Activated CD8-positive, alpha-beta T cell treated with anti-CD3 and anti-CD28 coated beads, Interleukin-2, amount 10 ng/mL, durations not matched to agents 7 days and 5 days (primary cell): ENCODE measurements around the gene KRTAP12-2. TPM values are rescaled to one million over a fixed set of nuclear protein-coding genes. Genes with fewer than 3 reads are reported as not detected.

Experiments used
- ATAC-seq: fragments of 150-1000 bp; cut with Tn5 transposase; one replicate; pipeline ENCODE4 v1.10.0; 2021; ENCODE audit warnings: moderate library complexity
- CTCF ChIA-PET: fragments of 350-600 bp; sonication (Branson Sonifier 250); formaldehyde crosslinking; loops from one replicate; lab custom pipeline; 2021; ENCODE audit warnings: antibody characterized with exemption; lab: Charles Lee
- POLR2A ChIA-PET: fragments of 350-600 bp; sonication (Branson Sonifier 250); formaldehyde crosslinking; loops from one replicate; lab custom pipeline; 2021; ENCODE audit warnings: antibody characterized with exemption; lab: Charles Lee
- DNase-seq: peaks from one replicate; pipeline ENCODE4 v3.0.0-alpha.2; 2020
- H3K27ac Mint-ChIP-seq: one replicate; pipeline ENCODE4 v1.8.0; 2021; ENCODE audit warnings: mild to moderate bottlenecking, mixed read lengths
- H3K27me3 Mint-ChIP-seq: one replicate; pipeline ENCODE4 v1.8.0; 2021; ENCODE audit warnings: low read depth, mixed read lengths
- H3K36me3 Mint-ChIP-seq: one replicate; pipeline ENCODE4 v1.8.0; 2021; ENCODE audit warnings: low read depth, mixed read lengths
- H3K4me1 Mint-ChIP-seq: one replicate; pipeline ENCODE4 v1.8.0; 2021; ENCODE audit warnings: low read depth, mixed read lengths
- H3K4me3 Mint-ChIP-seq: one replicate; pipeline ENCODE4 v1.8.0; 2021; ENCODE audit warnings: mild to moderate bottlenecking, mixed read lengths
- H3K9me3 Mint-ChIP-seq: one replicate; pipeline ENCODE4 v1.8.0; 2022; ENCODE audit warnings: mixed read lengths; ENCODE audit not compliant: insufficient read depth
- total RNA-seq, 2 experiments: library from RNA; stranded (reverse); gene quantifications; one replicate each; pipeline ENCODE4 v1.2.3, GENCODE V29; 2021

Gene KRTAP12-2
- total RNA-seq, 2 experiments from 2014 or later: not detected

GRCh38 chr21:44708866-44709425 lies 42.2 kb upstream of the KRTAP12-2 start:
- H3K9me3 Mint-ChIP-seq: peaks cover 11% of the 10 kb centered on the region
- H3K4me1 Mint-ChIP-seq: peaks cover 10% of the 10 kb centered on the region
- no peak for DNase-seq
- no peak overlapping the region for H3K4me3 Mint-ChIP-seq
- H3K27ac Mint-ChIP-seq: no peak overlapping the region
- peaks cover 13% of the 10 kb centered on the region for H3K36me3 Mint-ChIP-seq
- no peak for ATAC-seq
- POLR2A ChIA-PET: no interaction called here
- CTCF ChIA-PET: interaction anchor here (1.2 kb wide), 1 partner anchor 85 kb away, joined by 6 read pairs; no protein-coding TSS in a partner anchor
- peaks cover 78% of the 10 kb centered on the region for H3K27me3 Mint-ChIP-seq

DNA sequence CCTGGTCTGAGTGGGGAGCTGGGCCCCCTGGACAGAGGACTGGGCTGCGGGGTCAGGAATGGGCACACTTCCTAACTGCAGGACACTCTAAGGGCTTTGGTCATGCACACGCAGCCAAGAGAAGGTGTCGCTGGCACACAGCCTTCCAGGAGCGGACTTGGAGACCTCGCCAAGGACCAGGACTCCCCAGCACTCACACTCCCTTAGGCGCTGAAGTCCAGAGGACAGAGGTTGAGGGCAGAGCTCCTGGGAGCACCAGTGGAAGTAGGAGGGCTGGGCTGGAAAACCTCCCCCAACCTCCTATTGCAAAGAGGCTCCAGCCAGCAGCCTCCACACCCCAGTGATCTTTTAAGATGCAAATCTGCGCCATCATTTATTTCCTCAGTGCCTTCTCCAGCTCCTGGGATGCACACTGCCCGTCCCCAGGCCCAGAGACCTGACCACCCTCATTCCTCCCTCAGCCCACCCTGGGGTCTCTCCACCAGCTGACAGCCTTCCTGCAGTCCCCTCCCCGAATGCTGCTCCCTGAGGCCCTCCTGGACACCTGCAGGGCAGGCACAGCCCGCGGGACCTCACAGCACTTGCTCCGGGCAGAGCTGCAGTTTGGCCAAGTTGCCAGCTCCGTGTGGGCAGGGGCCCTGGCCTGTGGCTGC lies 41.6 kb upstream of the KRTAP12-2 start:
- Mint-ChIP-seq H3K4me3 (no peak overlapping the region), H3K36me3 (peaks cover 13% of the 10 kb centered on the region), H3K4me1 (peaks cover 10% of the 10 kb centered on the region), H3K9me3 (peaks cover 11% of the 10 kb centered on the region), H3K27ac (no peak overlapping the region), H3K27me3 (peaks cover 73% of the 10 kb centered on the region)
- POLR2A ChIA-PET: no interaction called here
- CTCF ChIA-PET: interaction anchor here (1.2 kb wide), 1 partner anchor 85 kb away, joined by 6 read pairs; no protein-coding TSS in a partner anchor
- DNase-seq (no peak), ATAC-seq (no peak)

DNA sequence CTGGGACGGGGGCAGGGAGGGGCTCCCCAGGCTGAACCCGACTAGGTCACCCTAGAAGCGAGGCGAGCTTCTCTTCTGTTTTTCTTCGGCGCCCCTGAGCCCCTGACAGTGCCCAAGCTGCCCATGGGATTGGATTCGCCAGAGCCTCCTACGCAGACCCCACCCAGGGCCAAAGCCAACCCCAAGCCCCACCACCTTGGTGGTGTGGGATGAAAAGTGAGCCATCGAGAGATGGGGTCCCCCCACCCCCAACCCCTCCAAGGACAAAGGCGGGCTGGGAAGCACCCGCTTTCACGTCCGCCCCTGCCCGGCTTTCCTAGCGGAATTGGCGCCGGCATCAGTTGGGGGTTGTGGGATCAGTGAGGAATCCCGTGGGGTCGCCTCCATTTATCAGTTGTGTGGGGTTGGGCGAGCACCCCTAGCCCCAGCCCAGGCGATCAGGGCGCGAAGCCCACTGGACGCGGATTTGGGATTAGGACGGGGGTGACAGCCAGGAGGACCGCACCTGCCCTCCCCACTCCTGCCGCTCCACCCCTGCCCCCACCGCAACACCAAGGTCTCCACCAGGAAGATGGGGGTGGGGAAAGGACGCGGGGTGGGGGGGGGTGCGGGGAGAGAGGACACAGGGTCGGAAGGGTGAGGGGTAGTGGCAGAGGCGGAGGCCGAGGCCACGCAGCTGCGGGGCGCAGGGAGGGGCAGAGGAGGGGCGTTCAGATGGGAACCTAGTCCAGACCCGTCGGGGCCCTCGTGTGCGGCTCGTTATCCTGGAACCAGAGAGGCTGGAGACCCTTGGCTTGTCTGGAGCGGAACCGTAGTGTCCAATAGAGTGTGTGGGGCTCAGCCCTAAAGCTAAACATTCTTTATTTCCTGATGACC lies 40.2 kb upstream of the KRTAP12-2 start:
- DNase-seq (no peak), ATAC-seq (no peak)
- CTCF ChIA-PET: no interaction called here
- POLR2A ChIA-PET: no interaction called here
- H3K4me3 Mint-ChIP-seq: no peak overlapping the region
- H3K36me3 Mint-ChIP-seq: peaks cover 13% of the 10 kb centered on the region
- peaks cover 11% of the 10 kb centered on the region for H3K9me3 Mint-ChIP-seq
- H3K27me3 Mint-ChIP-seq: peaks cover 72% of the 10 kb centered on the region
- H3K27ac Mint-ChIP-seq: no peak overlapping the region
- peaks cover 10% of the 10 kb centered on the region for H3K4me1 Mint-ChIP-seq

- ATAC-seq (no peak), DNase-seq (no peak)
- Mint-ChIP-seq H3K36me3 (peaks cover 13% of the 10 kb centered on the region), H3K4me1 (peaks cover 6% of the 10 kb centered on the region), H3K27ac (no peak overlapping the region), H3K9me3 (peaks cover 11% of the 10 kb centered on the region), H3K27me3 (peaks cover 72% of the 10 kb centered on the region), H3K4me3 (no peak overlapping the region)
- POLR2A ChIA-PET: no interaction called here
- CTCF ChIA-PET: no interaction called here
Measured at GRCh38 chr21:44706026-44706705, 39.4 kb upstream of the KRTAP12-2 start.

DNA sequence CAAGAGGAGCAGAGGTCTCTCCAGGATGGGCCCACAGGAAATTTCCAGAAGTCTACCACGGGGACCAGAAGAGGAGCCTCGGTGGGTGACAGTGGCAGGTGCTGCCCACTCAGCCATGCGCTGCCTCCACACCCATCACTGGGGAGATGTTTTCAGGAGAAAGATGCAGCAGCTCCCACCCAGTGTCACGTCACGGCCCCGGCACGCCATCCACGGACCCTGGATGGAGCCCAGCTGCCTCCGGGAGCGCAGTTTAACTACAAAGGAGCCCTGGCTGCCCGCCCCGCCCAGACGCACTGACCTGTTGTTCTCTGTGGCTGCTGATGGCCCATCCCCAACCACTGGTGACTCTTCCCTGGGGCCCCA lies 37.9 kb upstream of the KRTAP12-2 start:
- Mint-ChIP-seq H3K27me3 (peaks cover 70% of the 10 kb centered on the region), H3K4me1 (peaks cover 5% of the 10 kb centered on the region), H3K9me3 (peaks cover 11% of the 10 kb centered on the region), H3K36me3 (peaks cover 13% of the 10 kb centered on the region), H3K4me3 (no peak overlapping the region), H3K27ac (no peak overlapping the region)
- ChIA-PET CTCF (no interaction called here), POLR2A (no interaction called here)
- DNase-seq: no peak
- ATAC-seq: no peak

- ChIA-PET POLR2A (no interaction called here), CTCF (no interaction called here)
- H3K36me3 Mint-ChIP-seq: peaks cover 13% of the 10 kb centered on the region
- H3K27me3 Mint-ChIP-seq: peaks cover 66% of the 10 kb centered on the region
- DNase-seq (peak; percentile 17), ATAC-seq (no peak)
- no peak overlapping the region for H3K4me3 Mint-ChIP-seq
- H3K9me3 Mint-ChIP-seq: peaks cover 11% of the 10 kb centered on the region
- no peak overlapping the region for H3K27ac Mint-ChIP-seq
- H3K4me1 Mint-ChIP-seq: no peaks in the 10 kb centered on the region
Measured at GRCh38 chr21:44703731-44704635, 37.3 kb upstream of the KRTAP12-2 start.

DNA sequence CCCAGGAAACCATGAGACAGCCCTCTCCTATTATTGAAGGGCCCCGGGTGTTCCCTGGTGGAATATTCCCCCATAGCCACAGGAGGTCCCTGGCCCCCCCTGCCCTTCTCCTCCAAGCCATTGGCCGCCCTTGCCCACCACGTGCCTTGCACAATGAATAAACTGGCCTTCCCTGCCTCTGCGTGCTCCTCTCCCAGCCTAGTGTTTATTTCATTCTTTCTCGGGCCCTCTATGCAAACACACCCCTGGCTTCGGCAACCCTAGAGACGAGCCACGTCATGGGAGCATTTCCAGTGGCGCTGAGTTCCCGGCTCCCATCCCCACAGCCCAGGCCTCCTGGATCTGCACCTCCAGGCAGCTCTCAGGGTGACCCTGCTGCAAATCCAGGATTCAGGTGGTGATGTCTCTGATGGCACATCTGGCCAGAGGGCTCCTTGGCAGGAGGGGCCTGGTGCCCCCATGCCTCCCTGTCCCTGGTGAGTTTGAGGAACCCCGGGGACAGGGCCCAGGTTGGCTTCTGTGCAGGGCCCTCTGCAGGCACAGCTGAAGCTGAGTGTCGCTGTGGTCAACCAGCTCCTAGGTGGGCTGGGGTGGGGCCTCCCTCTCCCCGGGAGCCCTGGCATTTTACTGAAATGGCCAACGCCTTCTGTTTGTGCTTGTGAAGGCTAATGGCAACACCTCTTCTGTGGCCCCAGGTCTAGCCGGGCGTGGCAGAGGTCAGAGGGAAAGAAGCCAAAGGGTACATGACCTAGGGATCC lies 36.4 kb upstream of the KRTAP12-2 start:
- Mint-ChIP-seq H3K27me3 (peaks cover 65% of the 10 kb centered on the region), H3K4me3 (no peak overlapping the region), H3K4me1 (no peaks in the 10 kb centered on the region), H3K36me3 (peaks cover 13% of the 10 kb centered on the region), H3K27ac (no peak overlapping the region), H3K9me3 (peaks cover 11% of the 10 kb centered on the region)
- POLR2A ChIA-PET: no interaction called here
- CTCF ChIA-PET: no interaction called here
- DNase-seq (peak; percentile 16), ATAC-seq (no peak)

DNA sequence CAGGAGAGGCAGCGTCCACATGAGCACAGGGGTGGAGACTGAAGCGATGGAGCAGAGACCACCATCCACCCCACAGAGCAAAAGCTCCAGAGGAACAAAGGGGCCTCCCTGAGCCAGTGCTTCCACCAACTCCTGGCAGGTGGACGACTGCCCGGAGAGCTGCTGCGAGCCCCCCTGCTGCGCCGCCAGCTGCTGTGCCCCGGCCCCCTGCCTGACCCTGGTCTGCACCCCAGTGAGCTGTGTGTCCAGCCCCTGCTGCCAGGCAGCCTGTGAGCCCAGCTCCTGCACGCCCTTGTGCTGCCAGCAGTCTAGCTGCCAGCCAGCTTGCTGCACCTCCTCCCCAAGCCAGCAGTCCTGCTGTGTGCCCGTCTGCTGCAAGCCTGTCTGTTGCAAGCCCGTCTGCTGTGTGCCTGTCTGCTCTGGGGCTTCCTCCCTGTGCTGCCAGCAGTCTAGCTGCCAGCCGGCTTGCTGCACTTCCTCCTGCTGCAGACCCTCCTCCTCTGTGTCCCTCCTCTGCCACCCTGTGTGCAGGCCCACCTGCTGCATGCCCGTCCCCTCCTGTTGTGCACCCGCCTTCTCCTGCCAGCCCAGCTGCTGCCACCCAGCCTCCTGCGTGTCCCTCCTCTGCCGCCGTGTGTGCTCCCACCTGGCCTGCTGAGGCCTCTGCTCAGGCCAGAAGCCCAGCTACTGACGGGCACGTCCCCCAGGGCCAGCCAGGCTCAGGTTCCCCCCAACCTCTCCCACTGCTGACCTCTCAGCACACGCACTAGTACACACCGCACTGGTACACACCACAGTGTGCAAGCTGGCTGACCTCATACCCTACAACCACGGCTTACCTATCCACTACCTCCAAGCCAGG lies 35.6 kb upstream of the KRTAP12-2 start:
- DNase-seq (peak; percentile 9), ATAC-seq (no peak)
- Mint-ChIP-seq H3K4me3 (no peak overlapping the region), H3K36me3 (peaks cover 13% of the 10 kb centered on the region), H3K27ac (no peak overlapping the region), H3K27me3 (peaks cover 65% of the 10 kb centered on the region), H3K9me3 (peaks cover 11% of the 10 kb centered on the region), H3K4me1 (no peaks in the 10 kb centered on the region)
- POLR2A ChIA-PET: no interaction called here
- CTCF ChIA-PET: no interaction called here

- H3K4me3 Mint-ChIP-seq: no peak overlapping the region
- H3K36me3 Mint-ChIP-seq: peaks cover 13% of the 10 kb centered on the region
- H3K27me3 Mint-ChIP-seq: peaks cover 70% of the 10 kb centered on the region
- CTCF ChIA-PET: no interaction called here
- no peak overlapping the region for H3K27ac Mint-ChIP-seq
- H3K9me3 Mint-ChIP-seq: peaks cover 11% of the 10 kb centered on the region
- no peaks in the 10 kb centered on the region for H3K4me1 Mint-ChIP-seq
- no peak for ATAC-seq
- POLR2A ChIA-PET: no interaction called here
- peak; percentile 7 for DNase-seq
Measured at GRCh38 chr21:44701541-44701940, 34.8 kb upstream of the KRTAP12-2 start.

DNA sequence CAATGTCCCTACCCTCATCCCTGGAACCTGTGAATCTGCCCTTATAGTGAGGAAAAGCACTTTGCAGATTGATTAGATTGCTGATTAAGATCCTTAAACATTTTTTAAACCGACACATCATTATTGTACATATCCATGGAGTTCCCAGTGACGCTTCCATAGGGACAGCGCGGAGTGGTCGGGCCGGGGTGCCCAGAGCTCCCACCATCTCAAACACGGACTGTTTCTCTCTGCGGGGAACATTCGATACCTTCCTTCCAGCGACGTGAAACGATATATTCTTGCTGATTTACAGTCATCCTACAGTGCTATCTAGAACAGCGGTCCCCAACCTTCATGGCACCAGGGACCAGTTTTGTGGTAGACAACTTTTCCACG lies 34.3 kb upstream of the KRTAP12-2 start:
- Mint-ChIP-seq H3K4me1 (no peaks in the 10 kb centered on the region), H3K27ac (no peak overlapping the region), H3K27me3 (peaks cover 66% of the 10 kb centered on the region), H3K36me3 (peaks cover 9% of the 10 kb centered on the region), H3K9me3 (peaks cover 11% of the 10 kb centered on the region), H3K4me3 (no peak overlapping the region)
- CTCF ChIA-PET: no interaction called here
- POLR2A ChIA-PET: no interaction called here
- DNase-seq (peak; percentile 10), ATAC-seq (no peak)
